ENCODE results near the gene NPHP4.
"Not testable (repeated sequence)": the region's sequence is repeated elsewhere in the genome, so short reads cannot be mapped to it uniquely, and the experiment has no call there.

NPHP4 gene

DNA sequence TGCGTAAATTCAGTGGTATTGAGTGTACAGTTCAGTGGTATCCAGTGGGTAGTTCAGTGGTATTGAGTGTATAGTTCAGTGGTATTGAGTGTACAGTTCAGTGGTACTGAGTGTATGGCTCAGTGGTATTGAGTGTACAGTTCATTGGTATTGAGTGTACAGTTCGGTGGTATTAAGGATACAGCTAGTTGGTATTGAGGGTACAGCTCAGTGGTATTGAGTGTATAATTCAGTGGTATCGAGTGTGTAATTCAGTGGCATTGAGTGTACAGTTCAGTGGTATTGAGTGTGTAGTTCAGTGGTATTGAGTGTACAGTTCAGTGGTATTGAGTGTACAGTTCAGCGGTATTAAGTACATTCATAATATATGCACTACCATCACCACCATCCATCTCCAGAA lies 30.0 kb upstream of the NPHP4 start:
- no peak for DNase-seq

GRCh38 chr1:6019166-6019845 lies 27.1 kb upstream of the NPHP4 start:
- no peak for DNase-seq

DNA sequence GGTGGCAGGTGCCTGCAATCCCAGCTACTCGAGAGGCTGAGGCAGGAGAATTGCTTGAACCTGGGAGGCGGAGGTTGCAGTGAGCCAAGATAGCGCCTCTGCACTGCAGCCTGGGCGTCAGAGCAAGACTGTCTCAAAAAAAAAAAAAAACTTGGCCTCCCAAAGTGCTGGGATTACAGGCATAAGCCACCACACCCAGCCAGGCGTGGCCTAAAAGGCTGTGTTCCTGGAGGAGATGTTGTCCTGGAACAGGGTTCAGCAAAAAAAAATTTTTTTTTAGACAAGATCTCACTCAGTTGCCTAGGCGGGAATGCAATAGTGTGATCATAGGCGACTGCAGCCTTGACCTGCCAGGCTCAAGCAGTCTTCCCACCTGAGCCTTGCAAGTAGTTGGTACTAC lies 25.4 kb upstream of the NPHP4 start:
- not testable (repeated sequence) for DNase-seq

DNA sequence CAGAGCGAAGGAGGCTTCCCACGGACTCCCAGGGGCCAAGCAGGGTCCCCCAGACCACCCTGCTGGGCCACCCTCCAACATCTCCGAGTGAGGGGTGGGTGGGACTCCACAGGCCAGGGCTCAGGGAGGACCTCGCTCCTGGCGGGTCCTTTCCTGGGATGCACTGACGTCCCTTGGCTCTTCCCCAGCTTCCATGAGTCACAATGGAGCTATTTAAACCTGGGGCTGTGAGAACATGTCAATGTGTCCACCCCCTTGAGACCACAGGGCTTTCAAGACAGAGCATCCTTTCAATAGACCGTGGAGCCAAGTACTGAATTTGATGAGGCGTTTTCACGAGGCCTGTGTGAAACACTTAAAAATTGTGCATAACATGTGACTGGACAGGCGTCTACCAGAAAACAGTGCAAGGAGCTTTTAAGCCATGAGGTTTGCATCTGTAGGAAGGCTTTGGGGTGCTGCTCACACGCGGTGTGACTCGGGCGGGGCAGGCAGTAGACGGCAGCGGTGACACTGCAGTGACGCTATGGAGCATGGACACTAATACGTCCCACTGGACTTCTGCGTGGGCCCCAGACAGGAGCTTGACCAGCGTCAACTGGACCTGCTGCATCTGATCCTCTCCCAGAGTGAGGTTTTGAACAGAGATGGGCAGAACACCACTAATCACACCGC lies 24.1 kb upstream of the NPHP4 start:
- DNase-seq, result no peak

- DNase-seq, result no peak
Observed at GRCh38 chr1:6014130-6014999, 22.1 kb upstream of the NPHP4 start.

DNA sequence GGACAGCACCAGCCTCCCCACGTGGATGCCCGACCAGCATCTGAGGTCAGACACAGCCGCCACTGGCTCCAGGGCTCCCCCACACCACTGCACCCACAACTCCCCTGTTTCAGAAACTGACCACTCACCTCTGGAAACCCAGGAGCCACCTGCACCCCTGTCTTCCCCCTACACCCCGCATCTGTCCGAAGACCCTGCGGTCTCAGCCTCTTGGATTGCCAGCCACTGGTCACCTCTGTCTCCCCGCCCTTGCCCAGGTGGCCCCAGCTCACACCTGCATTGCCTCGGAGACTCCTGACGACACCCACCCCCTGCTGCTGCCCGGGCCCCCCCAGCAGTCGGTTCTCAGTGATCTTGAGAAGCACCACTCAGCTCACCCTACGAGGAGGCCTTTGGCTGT lies 21.3 kb upstream of the NPHP4 start:
- no peak for DNase-seq

- DNase-seq, result no peak
Observed at GRCh38 chr1:6012529-6013318, 20.5 kb upstream of the NPHP4 start.

GRCh38 chr1:6011946-6012258 lies 19.7 kb upstream of the NPHP4 start:
- no peak for DNase-seq

- no peak for DNase-seq
Observed at GRCh38 chr1:6011161-6011945, 19.1 kb upstream of the NPHP4 start.

DNA sequence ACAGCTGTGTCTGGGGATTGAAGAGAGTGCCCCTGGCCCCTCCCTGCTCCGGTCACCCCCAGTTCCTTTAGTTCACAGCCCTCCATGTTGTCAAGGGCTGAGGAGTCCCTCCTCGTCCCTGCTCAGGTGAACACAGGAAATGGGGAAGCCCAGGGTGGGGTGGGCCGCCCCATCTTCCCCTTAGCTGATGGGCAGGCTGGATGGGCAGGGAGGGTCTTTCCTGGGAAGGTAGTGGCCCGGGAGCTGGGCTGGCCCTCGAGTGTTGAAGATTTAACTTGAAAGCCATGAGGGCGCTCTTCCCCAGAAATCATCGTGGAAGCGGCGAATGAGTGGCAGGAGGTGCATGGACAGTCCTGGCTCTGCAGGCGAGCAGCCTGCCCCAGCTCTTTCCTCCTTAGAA lies 18.3 kb upstream of the NPHP4 start:
- no peak for DNase-seq

DNA sequence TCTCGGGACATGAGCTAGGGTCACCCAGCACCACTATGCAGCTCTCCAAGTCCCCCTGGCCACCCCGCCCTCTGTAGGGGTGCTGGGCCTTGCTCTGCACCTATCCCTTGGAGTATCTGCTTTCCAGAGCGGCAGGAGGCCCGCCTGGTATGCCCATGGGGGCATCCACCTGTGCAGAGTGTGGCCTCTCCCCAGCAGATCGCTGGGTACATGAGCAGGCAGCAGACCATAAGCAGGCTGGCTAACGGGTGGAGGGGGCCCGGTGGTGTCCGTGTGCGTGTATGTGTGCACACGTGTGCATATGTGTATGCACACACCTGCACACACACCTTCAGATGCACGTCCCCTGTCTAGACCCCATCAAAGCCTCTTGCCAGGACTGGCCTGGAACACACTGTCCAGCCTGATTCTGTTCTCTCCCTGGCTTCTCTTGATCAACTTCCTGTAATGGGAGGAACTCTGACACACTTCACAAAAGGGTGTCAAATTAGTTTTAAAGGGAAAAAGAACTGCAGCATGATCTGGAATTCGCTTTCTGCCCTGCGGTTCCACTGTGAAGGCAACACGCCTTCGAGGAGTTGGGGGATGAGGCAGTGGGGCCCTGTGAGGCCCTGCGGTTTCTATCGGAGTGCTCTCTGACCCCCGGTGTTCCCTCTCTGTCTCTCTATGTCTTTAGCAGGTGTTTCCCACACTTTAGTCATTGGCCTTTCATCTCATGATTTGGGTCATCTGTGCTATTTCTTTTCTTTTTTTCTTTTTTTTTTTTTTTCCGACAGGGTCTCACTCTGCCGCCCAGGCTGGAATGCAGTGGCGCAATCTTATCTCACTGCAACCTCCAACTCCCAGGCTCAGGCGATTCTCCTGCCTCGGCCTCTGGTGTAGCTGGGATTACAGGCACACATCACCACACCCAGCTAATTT lies 17.2 kb upstream of the NPHP4 start:
- DNase-seq, result no peak

DNA sequence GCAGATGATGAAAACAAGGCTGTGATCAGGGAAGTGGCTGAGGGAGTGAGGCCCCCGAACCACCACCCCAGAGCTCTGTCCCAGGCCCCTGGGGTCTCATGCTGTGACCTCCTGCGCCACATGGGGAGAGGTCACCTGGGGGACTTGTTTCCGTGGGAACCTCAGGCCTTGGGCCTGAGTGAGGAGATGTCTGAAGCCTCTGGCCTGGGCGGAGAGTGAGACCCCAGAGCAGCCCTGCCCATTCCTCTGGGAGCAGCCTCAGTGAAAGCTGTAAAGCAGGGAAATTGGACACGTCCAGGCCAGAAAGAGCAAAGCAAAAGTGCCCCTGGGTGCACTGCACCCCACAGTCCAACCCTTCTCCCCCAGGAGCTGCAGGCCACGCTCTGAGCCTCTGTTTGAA lies 16.5 kb upstream of the NPHP4 start:
- DNase-seq, result no peak

DNA sequence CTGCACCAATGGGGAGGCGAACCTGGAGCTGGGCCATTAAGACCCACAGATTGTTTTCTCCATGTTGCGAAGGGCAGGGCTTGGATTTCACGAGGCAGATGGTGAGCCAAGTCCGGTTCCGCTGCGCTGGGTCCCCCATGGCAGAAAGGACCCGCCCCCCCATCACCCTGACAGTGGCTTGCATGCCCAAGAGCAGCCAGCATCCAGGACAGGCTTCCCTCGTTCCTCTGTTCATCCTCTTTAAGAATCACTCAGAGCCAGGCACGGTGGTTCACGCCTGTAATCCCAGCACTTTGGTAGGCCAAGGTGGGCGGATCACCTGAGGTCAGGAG lies 15.8 kb upstream of the NPHP4 start:
- DNase-seq, result no peak

DNA sequence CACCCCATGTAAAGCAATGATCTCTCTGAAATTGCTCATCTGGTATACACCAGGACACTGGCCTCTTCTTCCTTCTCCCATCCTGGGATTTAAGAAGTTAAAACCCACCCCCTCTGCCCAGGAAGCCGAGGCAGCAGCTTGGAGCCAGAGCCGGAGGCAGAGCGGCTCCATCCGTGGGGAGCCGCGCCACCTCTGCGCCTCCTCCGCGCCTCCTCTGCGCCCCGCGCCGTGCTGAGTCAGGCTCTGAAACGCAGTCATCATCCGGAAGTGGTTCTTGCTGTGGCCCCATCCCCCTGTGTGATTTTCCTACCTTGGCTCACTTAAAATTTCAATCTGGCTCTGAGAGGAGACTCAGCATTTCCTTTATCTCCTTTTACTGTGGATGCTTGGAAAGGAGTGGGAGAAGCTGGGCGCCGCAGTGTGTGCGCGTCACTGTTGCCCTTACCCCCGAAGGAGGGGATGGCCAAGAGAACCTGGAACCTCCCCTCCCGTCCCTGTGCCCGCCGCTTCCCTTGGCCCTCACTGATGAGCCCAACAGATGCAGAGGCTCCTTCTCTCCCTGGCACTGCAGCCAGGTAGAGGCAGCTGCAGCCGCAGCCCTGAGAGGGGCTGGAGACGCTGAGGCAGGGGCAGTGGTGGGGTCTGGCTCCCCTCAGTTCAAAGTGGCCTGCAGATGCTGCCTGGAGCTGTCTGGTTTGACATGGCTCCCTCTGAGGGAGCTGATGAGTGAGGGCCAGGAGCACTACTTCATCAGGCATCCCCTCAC lies 15.3 kb upstream of the NPHP4 start:
- no peak for DNase-seq

- no peak for DNase-seq
Observed at GRCh38 chr1:6006882-6007281, 14.7 kb upstream of the NPHP4 start.

DNA sequence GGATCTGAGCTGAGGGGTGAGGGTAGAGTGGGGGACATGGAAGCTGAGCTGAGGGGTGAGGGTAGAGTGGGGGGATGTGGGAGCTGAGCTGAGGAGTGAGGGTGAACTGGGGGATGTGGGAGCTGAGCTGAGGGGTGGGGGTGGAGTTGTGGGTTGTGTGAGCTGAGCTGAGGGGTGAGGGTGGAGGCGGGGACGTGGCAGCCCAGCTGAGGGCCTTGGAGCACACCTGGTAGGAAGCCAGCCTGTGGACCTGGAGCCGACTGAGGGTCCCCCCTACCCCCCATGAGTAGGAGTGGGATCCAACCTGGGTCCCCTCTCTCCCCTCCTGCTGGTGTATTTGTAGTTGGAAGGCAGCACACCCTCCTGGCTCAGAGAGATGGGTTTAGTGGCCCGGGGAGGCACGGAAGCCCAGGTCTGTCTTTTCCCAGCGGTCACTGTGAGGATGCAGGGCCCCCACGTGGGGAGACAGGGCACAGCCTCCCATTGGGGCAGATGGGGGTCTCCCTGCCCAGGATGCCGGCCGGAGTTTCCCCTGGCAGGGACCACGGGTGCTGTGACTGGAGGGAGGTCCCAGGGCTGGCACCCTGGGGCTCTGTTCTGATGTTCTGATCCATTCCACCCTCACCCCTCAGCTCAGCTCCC lies 13.2 kb upstream of the NPHP4 start:
- no peak for DNase-seq

GRCh38 chr1:6004412-6005123 lies 12.3 kb upstream of the NPHP4 start:
- no peak for DNase-seq

- DNase-seq, result no peak
Observed at GRCh38 chr1:6003568-6004411, 11.6 kb upstream of the NPHP4 start.
